MM.1S (cell line): Measurements from ENCODE around the gene CPA3.

Experiments used
- EZH2 ChIP-seq: fragments of 300-600 bp; sonication (generic); optimal IDR thresholded peaks from 2 replicates; pipeline ENCODE3; 2017; ENCODE audit warnings: low read depth, mild to moderate bottlenecking, antibody characterized with exemption, low read length, mixed read lengths
- EZH2phosphoT487 ChIP-seq: fragments of 300-600 bp; sonication (generic); IDR thresholded peaks from 2 replicates; pipeline ENCODE4 v1.6.1; 2018; ENCODE audit warnings: antibody characterized with exemption, low read length

DNA sequence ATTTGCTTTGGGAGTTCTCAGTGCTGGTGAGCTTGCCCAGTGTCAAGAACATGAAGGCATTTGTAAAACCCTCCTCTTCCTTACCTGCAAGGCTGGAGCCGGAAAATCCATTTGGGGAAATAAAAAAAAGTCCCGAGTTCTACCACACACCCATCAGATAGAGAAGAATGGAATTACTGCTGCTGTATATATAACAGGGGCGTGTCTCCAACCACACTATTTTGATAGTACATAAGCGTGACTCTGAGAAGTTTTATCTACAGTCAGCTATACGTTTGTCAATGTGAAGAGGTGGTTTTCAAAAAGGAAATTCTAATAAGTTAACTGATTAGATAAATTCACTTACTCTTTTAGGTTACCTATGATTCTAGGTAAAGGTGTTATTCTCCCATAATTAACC lies 1.3 kb upstream of the CPA3 start:
- no peak for TF ChIP-seq EZH2phosphoT487
- TF ChIP-seq EZH2, result no peak
